ENCODE measurements around the gene DLG3.

GRCh38 chrX:70482300-70482699 lies 37.7 kb downstream of the DLG3 start:
- TF ChIP-seq TARDBP (IDR thresholded peaks at IDR 0.05) (no peak), FOXK2 (IDR thresholded peaks at IDR 0.05) (no peak), ELF4 (IDR thresholded peaks at IDR 0.05) (no peak), SUZ12 (IDR thresholded peaks at IDR 0.05) (no peak), LEF1 (IDR thresholded peaks at IDR 0.05; ENCODE audit: borderline replicate concordance) (no peak), SP1 (IDR thresholded peaks at IDR 0.05) (no peak), BHLHE40 (IDR thresholded peaks at IDR 0.05; ENCODE audit: borderline replicate concordance) (no peak), ZNF384 (IDR thresholded peaks at IDR 0.05) (peak; percentile 18; the same call in 1 of the 2 replicates), ARNT (IDR thresholded peaks at IDR 0.05) (no peak), FOXM1 (IDR thresholded peaks at IDR 0.05; ENCODE audit: borderline replicate concordance) (no peak), HDGF (IDR thresholded peaks at IDR 0.05; ENCODE audit: borderline replicate concordance) (no peak)
- TF ChIP-seq, protein P1, sequence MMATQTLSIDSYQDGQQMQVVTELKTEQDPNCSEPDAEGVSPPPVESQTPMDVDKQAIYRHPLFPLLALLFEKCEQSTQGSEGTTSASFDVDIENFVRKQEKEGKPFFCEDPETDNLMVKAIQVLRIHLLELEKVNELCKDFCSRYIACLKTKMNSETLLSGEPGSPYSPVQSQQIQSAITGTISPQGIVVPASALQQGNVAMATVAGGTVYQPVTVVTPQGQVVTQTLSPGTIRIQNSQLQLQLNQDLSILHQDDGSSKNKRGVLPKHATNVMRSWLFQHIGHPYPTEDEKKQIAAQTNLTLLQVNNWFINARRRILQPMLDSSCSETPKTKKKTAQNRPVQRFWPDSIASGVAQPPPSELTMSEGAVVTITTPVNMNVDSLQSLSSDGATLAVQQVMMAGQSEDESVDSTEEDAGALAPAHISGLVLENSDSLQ (IDR thresholded peaks at IDR 0.05) = no peak
